Activated B cell treated with CpG ODN at 0.5 μM for 24 hours (primary cell): ENCODE data around the gene KLK13. TPM values are rescaled to one million over a fixed set of nuclear protein-coding genes. Genes with fewer than 3 reads are reported as not detected.

Source experiments
- ATAC-seq: fragments of 200-7000 bp; cut with Tn5 transposase; one replicate; pipeline ENCODE4 v1.10.0; 2021; ENCODE audit warnings: low read depth, mild to moderate bottlenecking, moderate library complexity
- CTCF ChIA-PET: fragments of 350-600 bp; sonication (Branson Sonifier 250); formaldehyde crosslinking; loops from one replicate; lab custom pipeline; 2021; ENCODE audit warnings: antibody characterized with exemption; lab: Charles Lee
- POLR2A ChIA-PET: fragments of 350-600 bp; sonication (Branson Sonifier 250); formaldehyde crosslinking; loops from one replicate; lab custom pipeline; 2021; ENCODE audit warnings: antibody characterized with exemption; lab: Charles Lee
- DNase-seq: peaks from one replicate; pipeline ENCODE4 v3.0.0; 2022
- H3K27ac Mint-ChIP-seq: one replicate; pipeline ENCODE4 v1.8.0; 2020; ENCODE audit warnings: mixed read lengths
- H3K27me3 Mint-ChIP-seq: one replicate; pipeline ENCODE4 v1.8.0; 2021; ENCODE audit warnings: mixed read lengths
- H3K36me3 Mint-ChIP-seq: one replicate; pipeline ENCODE4 v1.8.0; 2021; ENCODE audit warnings: low read depth, mixed read lengths
- H3K4me1 Mint-ChIP-seq: one replicate; pipeline ENCODE4 v1.8.0; 2021; ENCODE audit warnings: mixed read lengths
- H3K4me3 Mint-ChIP-seq: one replicate; pipeline ENCODE4 v1.8.0; 2020; ENCODE audit warnings: mild to moderate bottlenecking, mixed read lengths
- H3K9me3 Mint-ChIP-seq: one replicate; pipeline ENCODE4 v1.8.0; 2020; ENCODE audit warnings: mixed read lengths
- intact Hi-C: fragments of 100-400 bp; cut with micrococcal nuclease; formaldehyde crosslinking; loops from one replicate; pipeline ENCODE4 v1.15.1; 2024
- total RNA-seq: library from RNA; stranded (reverse); gene quantifications from 2 replicates; pipeline ENCODE4 v1.2.3, GENCODE V29; 2022
- TF ChIP-seq, protein P1 (sequence below): fragments of 200-600 bp; IDR thresholded peaks from one replicate; pipeline ENCODE4 v1.8.0; 2022; ENCODE audit warnings: antibody characterized with exemption, mild to moderate bottlenecking

Gene KLK13
- total RNA-seq, 1 donor from 2014 or later, result not detected

DNA sequence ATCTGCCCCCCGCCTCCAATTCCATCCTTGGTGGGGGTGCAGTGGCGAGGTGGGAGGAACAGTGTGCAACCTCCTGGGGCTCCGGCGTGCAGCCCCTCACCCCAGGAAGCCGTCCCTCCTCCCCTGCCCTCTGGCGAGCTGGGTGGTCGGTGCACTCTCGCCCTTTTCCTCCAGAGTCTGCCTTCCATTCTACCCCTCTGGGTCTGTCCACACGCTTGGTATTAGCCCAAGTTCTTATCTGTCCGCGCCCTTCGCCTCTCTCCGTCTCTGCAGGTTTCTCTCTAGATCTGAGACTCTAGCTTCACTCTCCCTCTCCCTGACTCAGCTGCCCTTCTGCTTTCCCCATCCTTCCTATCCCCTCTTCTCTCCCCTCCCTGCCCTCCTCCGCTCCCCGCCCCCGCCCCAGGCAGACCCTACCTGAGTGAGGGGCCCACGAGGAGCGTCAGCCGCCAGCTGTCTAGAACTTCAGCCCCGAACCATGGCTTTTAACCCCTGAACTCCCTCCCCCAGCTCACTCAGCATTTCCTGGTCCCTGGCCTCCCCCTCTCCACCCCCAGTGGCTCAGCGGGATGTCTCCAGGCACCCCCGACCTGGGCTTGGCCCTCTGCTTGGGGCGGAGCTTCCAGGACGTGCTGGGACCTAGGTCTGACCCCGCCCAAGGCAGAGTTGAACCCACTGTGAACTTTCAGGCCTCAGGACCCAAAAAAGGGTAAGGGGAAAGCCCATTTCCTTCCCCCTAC lies 499 bp upstream of the KLK13 start:
- no peaks in the 10 kb centered on the region for H3K36me3 Mint-ChIP-seq
- H3K9me3 Mint-ChIP-seq, result peaks cover 2% of the 10 kb centered on the region
- H3K27me3 Mint-ChIP-seq, result peaks cover 41% of the 10 kb centered on the region
- ATAC-seq (no peak), DNase-seq (no peak)
- ChIA-PET POLR2A (no interaction called here), CTCF (no interaction called here)
- no peaks in the 10 kb centered on the region for H3K4me1 Mint-ChIP-seq
- no peak overlapping the region for H3K27ac Mint-ChIP-seq
- H3K4me3 Mint-ChIP-seq, result no peak overlapping the region
- TF ChIP-seq, protein P1, sequence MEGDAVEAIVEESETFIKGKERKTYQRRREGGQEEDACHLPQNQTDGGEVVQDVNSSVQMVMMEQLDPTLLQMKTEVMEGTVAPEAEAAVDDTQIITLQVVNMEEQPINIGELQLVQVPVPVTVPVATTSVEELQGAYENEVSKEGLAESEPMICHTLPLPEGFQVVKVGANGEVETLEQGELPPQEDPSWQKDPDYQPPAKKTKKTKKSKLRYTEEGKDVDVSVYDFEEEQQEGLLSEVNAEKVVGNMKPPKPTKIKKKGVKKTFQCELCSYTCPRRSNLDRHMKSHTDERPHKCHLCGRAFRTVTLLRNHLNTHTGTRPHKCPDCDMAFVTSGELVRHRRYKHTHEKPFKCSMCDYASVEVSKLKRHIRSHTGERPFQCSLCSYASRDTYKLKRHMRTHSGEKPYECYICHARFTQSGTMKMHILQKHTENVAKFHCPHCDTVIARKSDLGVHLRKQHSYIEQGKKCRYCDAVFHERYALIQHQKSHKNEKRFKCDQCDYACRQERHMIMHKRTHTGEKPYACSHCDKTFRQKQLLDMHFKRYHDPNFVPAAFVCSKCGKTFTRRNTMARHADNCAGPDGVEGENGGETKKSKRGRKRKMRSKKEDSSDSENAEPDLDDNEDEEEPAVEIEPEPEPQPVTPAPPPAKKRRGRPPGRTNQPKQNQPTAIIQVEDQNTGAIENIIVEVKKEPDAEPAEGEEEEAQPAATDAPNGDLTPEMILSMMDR, result no peak
- intact Hi-C loops, result no loop called here

DNA sequence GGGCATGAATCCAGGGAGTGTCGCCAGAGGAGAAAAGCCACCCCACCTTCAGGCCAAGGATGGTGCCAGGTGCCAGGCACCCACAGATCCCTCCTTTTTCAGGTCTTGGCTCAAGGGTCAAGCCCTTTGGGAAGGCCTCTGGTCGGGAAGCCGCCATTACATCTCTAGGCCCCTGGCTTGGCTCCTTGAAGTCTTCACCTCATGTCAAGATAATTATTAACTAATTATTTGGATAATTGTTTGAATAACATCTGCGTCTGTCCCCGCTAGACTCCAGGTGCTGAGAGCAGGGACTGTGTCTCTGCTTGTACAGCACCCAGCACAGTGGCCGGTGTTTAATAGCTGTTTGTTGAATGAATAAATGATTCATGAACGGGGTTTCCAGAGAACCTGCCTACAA lies 1.2 kb downstream of the KLK13 start:
- ATAC-seq, result no peak
- intact Hi-C loops, result no loop called here
- Mint-ChIP-seq H3K36me3 (no peaks in the 10 kb centered on the region), H3K4me1 (no peaks in the 10 kb centered on the region), H3K27ac (no peak overlapping the region), H3K4me3 (no peak overlapping the region), H3K27me3 (peaks cover 41% of the 10 kb centered on the region), H3K9me3 (peaks cover 2% of the 10 kb centered on the region)
- CTCF ChIA-PET, result no interaction called here
- TF ChIP-seq, protein P1, result no peak
- POLR2A ChIA-PET, result no interaction called here
- DNase-seq, result no peak

DNA sequence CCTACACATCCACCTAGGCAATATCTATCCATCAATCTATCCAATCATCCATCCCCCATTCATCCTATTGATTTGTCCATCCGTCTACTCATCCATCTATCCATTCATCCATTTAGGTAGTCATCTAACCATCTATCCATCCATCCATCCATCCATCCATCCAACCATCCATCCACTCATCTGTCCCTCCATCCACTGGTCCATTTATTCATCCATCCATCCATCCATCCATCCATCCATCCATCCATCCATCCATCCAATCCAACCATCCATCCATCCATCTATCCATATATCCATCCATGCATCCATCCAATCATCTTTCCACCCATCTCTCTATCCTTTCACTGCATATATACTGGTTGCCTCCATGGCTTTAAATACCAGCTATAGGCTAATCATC lies 3.9 kb downstream of the KLK13 start:
- ChIA-PET CTCF (no interaction called here), POLR2A (no interaction called here)
- Mint-ChIP-seq H3K27ac (no peak overlapping the region), H3K27me3 (peaks cover 26% of the 10 kb centered on the region), H3K36me3 (no peaks in the 10 kb centered on the region), H3K9me3 (peaks cover 2% of the 10 kb centered on the region), H3K4me3 (no peak overlapping the region), H3K4me1 (no peaks in the 10 kb centered on the region)
- ATAC-seq, result no peak
- TF ChIP-seq, protein P1, result no peak
- no peak for DNase-seq
- intact Hi-C loops, result no loop called here

DNA sequence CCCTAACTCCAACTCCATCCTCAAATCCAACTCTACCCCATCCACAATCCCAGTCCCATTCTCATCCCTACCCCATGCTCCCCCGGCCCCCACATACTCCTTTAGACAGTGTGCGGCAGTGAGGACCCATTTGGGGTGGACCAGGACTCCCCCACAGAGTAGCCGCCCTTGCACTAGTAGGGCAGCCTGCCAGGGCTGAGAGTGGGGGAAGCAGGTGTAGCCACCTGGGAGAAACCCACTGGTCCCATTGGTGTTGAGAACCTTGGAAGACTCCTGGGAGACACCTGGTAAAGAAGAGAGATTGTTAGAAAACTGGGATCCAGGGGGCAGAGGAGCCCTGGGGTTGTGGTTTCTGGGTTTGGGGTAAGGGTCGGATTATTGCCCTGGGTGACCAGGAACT lies 4.6 kb downstream of the KLK13 start:
- Mint-ChIP-seq H3K9me3 (peaks cover 2% of the 10 kb centered on the region), H3K4me1 (no peaks in the 10 kb centered on the region), H3K4me3 (no peak overlapping the region), H3K36me3 (no peaks in the 10 kb centered on the region), H3K27me3 (peaks cover 23% of the 10 kb centered on the region), H3K27ac (no peak overlapping the region)
- DNase-seq, result no peak
- POLR2A ChIA-PET, result no interaction called here
- ATAC-seq, result no peak
- intact Hi-C loops, result no loop called here
- TF ChIP-seq, protein P1, result no peak
- CTCF ChIA-PET, result no interaction called here

DNA sequence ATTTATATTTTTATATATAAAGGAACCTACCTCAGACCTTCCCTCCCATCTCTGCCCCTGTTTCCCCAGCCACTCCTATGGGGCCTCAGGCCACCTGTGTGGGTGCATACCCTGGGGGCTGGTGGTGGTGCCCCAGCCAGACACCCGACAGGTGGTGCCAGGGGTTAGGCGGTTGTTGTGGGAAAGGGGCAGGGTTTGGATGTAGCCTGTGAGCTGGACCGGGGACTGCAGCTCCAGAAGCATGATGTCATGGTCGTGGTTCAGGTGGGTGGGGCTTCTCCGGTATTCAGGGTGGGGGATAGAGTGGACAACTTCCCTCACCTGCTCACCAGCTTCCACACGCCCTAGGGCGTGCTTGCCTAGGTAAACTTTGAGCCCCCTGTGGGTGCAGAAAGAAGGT lies 5.2 kb downstream of the KLK13 start:
- ATAC-seq (no peak), DNase-seq (no peak)
- TF ChIP-seq, protein P1, result no peak
- CTCF ChIA-PET, result no interaction called here
- Mint-ChIP-seq H3K4me3 (no peak overlapping the region), H3K36me3 (no peaks in the 10 kb centered on the region), H3K4me1 (no peaks in the 10 kb centered on the region), H3K9me3 (peaks cover 2% of the 10 kb centered on the region), H3K27me3 (peaks cover 23% of the 10 kb centered on the region), H3K27ac (no peak overlapping the region)
- intact Hi-C loops, result no loop called here
- POLR2A ChIA-PET, result no interaction called here
